Neuronal stem cell (in vitro differentiated cells): ENCODE results near the gene DUSP14.

ENCODE experiments used
- DNase-seq: peaks from one replicate; pipeline ENCODE4 v3.0.0-alpha.2; 2013; ENCODE audit warnings: low spot score
- H2AFZ ChIP-seq: one replicate; pipeline ENCODE4 v1.6.1; 2013; ENCODE audit warnings: mild to moderate bottlenecking, low read length, inconsistent platforms
- H2AK5ac ChIP-seq: 2 replicates; pipeline ENCODE4 v1.6.1; 2013; ENCODE audit warnings: low read depth, mild to moderate bottlenecking, inconsistent platforms, low read length, moderate library complexity, mixed read lengths
- H2BK120ac ChIP-seq: 2 replicates; pipeline ENCODE4 v1.6.1; 2013; ENCODE audit warnings: low read depth, mild to moderate bottlenecking, inconsistent platforms, low read length, moderate library complexity, mixed read lengths
- H2BK12ac ChIP-seq: one replicate; pipeline ENCODE4 v1.6.1; 2013; ENCODE audit warnings: low read length, inconsistent platforms
- H2BK15ac ChIP-seq: 2 replicates; pipeline ENCODE4 v1.6.1; 2013; ENCODE audit warnings: mild to moderate bottlenecking, low read length, inconsistent platforms, mixed read lengths
- H2BK5ac ChIP-seq: one replicate; pipeline ENCODE4 v1.6.1; 2013; ENCODE audit warnings: inconsistent platforms, mild to moderate bottlenecking, low read length, moderate library complexity
- H3K14ac ChIP-seq: one replicate; pipeline ENCODE4 v1.6.1; 2013; ENCODE audit warnings: low read length, inconsistent platforms
- H3K18ac ChIP-seq: 2 replicates; pipeline ENCODE4 v1.6.1; 2013; ENCODE audit warnings: low read length, inconsistent platforms
- H3K23ac ChIP-seq: 2 replicates; pipeline ENCODE4 v1.6.1; 2013; ENCODE audit warnings: low read depth, mild to moderate bottlenecking, mixed read lengths, low read length, inconsistent platforms; ENCODE audit not compliant: poor library complexity
- H3K27ac ChIP-seq: replicated peaks from 3 replicates; pipeline ENCODE4 v1.5.1; 2013; ENCODE audit warnings: low read length, inconsistent platforms
- H3K27me3 ChIP-seq, 3 experiments: 2 replicates each; pipeline ENCODE4 v1.6.1; 2013; ENCODE audit warnings: low read length in 3 of 3, mild to moderate bottlenecking in 2 of 3, inconsistent platforms in 1 of 3, low read depth in 1 of 3, mixed read lengths in 1 of 3, moderate library complexity in 1 of 3; ENCODE audit not compliant: control insufficient read depth in 3 of 3, insufficient read depth in 3 of 3
- H3K36me3 ChIP-seq, 2 donors: replicated peaks in 1 of 2; 2 replicates each; pipeline ENCODE4 v1.6.1; 2013; ENCODE audit warnings: low read length in 2 of 2; ENCODE audit not compliant: control insufficient read depth in 2 of 2, insufficient read depth in 2 of 2
- H3K4ac ChIP-seq: 2 replicates; pipeline ENCODE4 v1.6.1; 2013; ENCODE audit warnings: inconsistent platforms, mild to moderate bottlenecking, low read length, moderate library complexity
- H3K4me1 ChIP-seq, 2 donors: 1 replicate in 1 of 2; 2 replicates in 1 of 2; pipeline ENCODE4 v1.6.1; 2013; ENCODE audit warnings: low read length in 2 of 2, low read depth in 1 of 2; ENCODE audit not compliant: control insufficient read depth in 2 of 2, insufficient read depth in 1 of 2
- H3K4me2 ChIP-seq: one replicate; pipeline ENCODE4 v1.6.1; 2013; ENCODE audit warnings: mild to moderate bottlenecking, low read length, inconsistent platforms; ENCODE audit not compliant: insufficient read depth, poor library complexity, severe bottlenecking
- H3K4me3 ChIP-seq, 2 donors: 2 replicates each; pipeline ENCODE4 v1.5.1; 2013; ENCODE audit warnings: low read length in 2 of 2, mild to moderate bottlenecking in 2 of 2, inconsistent platforms in 1 of 2, moderate library complexity in 1 of 2
- H3K79me1 ChIP-seq: one replicate; pipeline ENCODE4 v1.6.1; 2013; ENCODE audit warnings: low read depth, mild to moderate bottlenecking, inconsistent platforms, low read length, moderate library complexity
- H3K9ac ChIP-seq: one replicate; pipeline ENCODE4 v1.6.1; 2013; ENCODE audit warnings: mild to moderate bottlenecking, low read depth, low read length, inconsistent platforms; ENCODE audit not compliant: poor library complexity
- H3K9me3 ChIP-seq, 2 donors: replicated peaks in 1 of 2; 2 replicates each; pipeline versions ENCODE3 to v1.6.1; 2013; ENCODE audit warnings: low read length in 2 of 2, mild to moderate bottlenecking in 2 of 2, inconsistent platforms in 1 of 2, low read depth in 1 of 2, mixed read lengths in 1 of 2, moderate library complexity in 1 of 2; ENCODE audit not compliant: control insufficient read depth in 2 of 2, insufficient read depth in 1 of 2
- H4K8ac ChIP-seq: one replicate; pipeline ENCODE4 v1.6.1; 2013; ENCODE audit warnings: low read depth, mild to moderate bottlenecking, inconsistent platforms, low read length, moderate library complexity
- H4K91ac ChIP-seq: one replicate; pipeline ENCODE4 v1.6.1; 2013; ENCODE audit warnings: low read length, low read depth, mild to moderate bottlenecking, inconsistent platforms; ENCODE audit not compliant: poor library complexity
- WGBS, 2 donors: extraction: QIAGEN DNeasy Blood & Tissue Kit; methylation state at CpG; one replicate each; pipeline ENCODE4 v1.1.7; 2013; ENCODE audit warnings: missing lambda C conversion rate in 2 of 2, mixed read lengths in 1 of 2; ENCODE audit not compliant: insufficient read length in 2 of 2, insufficient replicate concordance in 1 of 2; ENCODE audit errors: extremely low coverage in 2 of 2; 5-methylcytosine and 5-hydroxymethylcytosine counted together

The DUSP14 gene

GRCh38 chr17:37493249-37494027 lies 3.7 kb downstream of the DUSP14 start:
- H3K79me1 ChIP-seq, result peaks cover 7% of the 10 kb centered on the region
- no peak overlapping the region for H2BK120ac ChIP-seq
- H3K14ac ChIP-seq, result no peak overlapping the region
- H4K91ac ChIP-seq, result no peak overlapping the region
- no peak overlapping the region for H3K27ac ChIP-seq
- no peak overlapping the region for H3K4ac ChIP-seq
- no CpG with 5 or more reads among the region's 2 CpGs for WGBS, 2 donors
- peaks cover 10 to 20% of the 10 kb centered on the region in 2 donors for H3K4me1 ChIP-seq
- peaks cover 0 to 7% (median 0%) of the 10 kb centered on the region in 3 experiments for H3K27me3 ChIP-seq
- no peaks in the 10 kb centered on the region for H3K9me3 ChIP-seq
- no peak overlapping the region for H2BK15ac ChIP-seq
- no peak overlapping the region for H2BK12ac ChIP-seq
- no peak overlapping the region for H4K8ac ChIP-seq
- no peak overlapping the region for H3K4me3 ChIP-seq
- H3K23ac ChIP-seq, result no peak overlapping the region
- H3K9ac ChIP-seq, result no peak overlapping the region
- no peak for DNase-seq
- no peak overlapping the region for H3K18ac ChIP-seq
- no peak overlapping the region for H2BK5ac ChIP-seq
- H2AK5ac ChIP-seq, result no peak overlapping the region
- H3K4me2 ChIP-seq, result no peak overlapping the region
- H2AFZ ChIP-seq, result no peak overlapping the region
- H3K36me3 ChIP-seq, result peaks cover 0 to 4% of the 10 kb centered on the region in 2 donors

GRCh38 chr17:37494401-37494831 lies 4.7 kb downstream of the DUSP14 start:
- Histone ChIP-seq H3K18ac (no peak overlapping the region), H3K9me3 (no peaks in the 10 kb centered on the region), H2AK5ac (no peak overlapping the region), H3K4me2 (no peak overlapping the region), H3K79me1 (peaks cover 7% of the 10 kb centered on the region), H3K27ac (no peak overlapping the region), H3K27me3 (no peaks in the 10 kb centered on the region), H4K91ac (no peak overlapping the region), H2BK12ac (peak overlapping the region; percentile 80), H3K9ac (no peak overlapping the region), H3K4ac (no peak overlapping the region), H2AFZ (no peak overlapping the region), H3K36me3 (peaks cover 0 to 8% of the 10 kb centered on the region in 2 donors), H2BK5ac (no peak overlapping the region), H3K4me1 (peaks cover 4 to 13% of the 10 kb centered on the region in 2 donors), H2BK120ac (no peak overlapping the region), H3K4me3 (no peak overlapping the region), H2BK15ac (no peak overlapping the region), H4K8ac (no peak overlapping the region), H3K14ac (no peak overlapping the region), H3K23ac (no peak overlapping the region)
- DNase-seq, result no peak
- WGBS, 2 donors, result no CpG with 5 or more reads among the region's 3 CpGs

- Histone ChIP-seq H3K27ac (no peak overlapping the region), H3K9ac (no peak overlapping the region), H3K4me2 (no peak overlapping the region), H3K4me3 (no peak overlapping the region), H4K91ac (no peak overlapping the region), H3K9me3 (no peaks in the 10 kb centered on the region), H3K14ac (no peak overlapping the region), H3K4me1 (peaks cover 4 to 13% of the 10 kb centered on the region in 2 donors), H2AFZ (no peak overlapping the region), H2BK15ac (no peak overlapping the region), H2BK12ac (no peak overlapping the region), H2AK5ac (no peak overlapping the region), H3K36me3 (peaks cover 0 to 11% of the 10 kb centered on the region in 2 donors), H4K8ac (no peak overlapping the region), H3K23ac (no peak overlapping the region), H3K79me1 (peaks cover 7% of the 10 kb centered on the region), H3K27me3 (no peaks in the 10 kb centered on the region), H3K18ac (peak overlapping the region; percentile 46), H2BK5ac (no peak overlapping the region), H2BK120ac (no peak overlapping the region), H3K4ac (no peak overlapping the region)
- DNase-seq, result no peak
- WGBS, 2 donors, result no CpG with 5 or more reads among the region's 8 CpGs
Measured at GRCh38 chr17:37494971-37495370, 5.3 kb downstream of the DUSP14 start.

DNA sequence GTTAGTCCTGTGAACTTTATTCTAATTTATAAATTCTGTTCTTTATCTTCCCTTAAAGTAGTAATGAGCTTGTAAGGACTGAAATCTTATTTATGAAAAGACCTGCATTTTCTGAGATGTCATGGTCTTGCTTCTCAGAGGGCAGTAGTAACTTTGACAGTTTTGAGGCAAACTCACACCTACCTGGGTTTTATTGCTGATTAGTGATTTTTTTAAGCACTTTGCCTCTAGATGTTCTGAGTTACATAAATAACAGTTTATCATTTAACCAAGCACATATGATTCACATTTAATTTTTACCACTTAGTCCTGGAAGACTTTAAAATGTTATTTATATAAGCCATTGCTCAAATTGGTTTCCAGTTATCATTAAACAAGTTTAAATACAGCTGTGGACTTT lies 10.7 kb downstream of the DUSP14 start:
- no peak for DNase-seq
- no peaks in the 10 kb centered on the region for H3K27me3 ChIP-seq
- no peak overlapping the region for H2BK5ac ChIP-seq
- no peak overlapping the region for H3K4me2 ChIP-seq
- H3K14ac ChIP-seq, result no peak overlapping the region
- no peak overlapping the region for H4K91ac ChIP-seq
- H3K23ac ChIP-seq, result no peak overlapping the region
- H2AK5ac ChIP-seq, result no peak overlapping the region
- no peak overlapping the region for H2AFZ ChIP-seq
- H3K79me1 ChIP-seq, result peaks cover 5% of the 10 kb centered on the region
- H2BK15ac ChIP-seq, result no peak overlapping the region
- H2BK120ac ChIP-seq, result no peak overlapping the region
- no peak overlapping the region for H3K9ac ChIP-seq
- H3K18ac ChIP-seq, result no peak overlapping the region
- H2BK12ac ChIP-seq, result no peak overlapping the region
- no peak overlapping the region for H3K4ac ChIP-seq
- peaks cover 0 to under 1% of the 10 kb centered on the region in 2 donors for H3K4me1 ChIP-seq
- no peak overlapping the region for H3K27ac ChIP-seq
- H3K36me3 ChIP-seq, result peaks cover 0 to 27% of the 10 kb centered on the region in 2 donors
- no peak overlapping the region for H4K8ac ChIP-seq
- no peak overlapping the region for H3K4me3 ChIP-seq
- no peaks in the 10 kb centered on the region for H3K9me3 ChIP-seq
